WTC11 (cell line): Measurements from ENCODE around the gene TATDN3.

Experiments used
- AFF4 ChIP-seq: sonication (generic); formaldehyde crosslinking; IDR thresholded peaks from 2 replicates; pipeline ENCODE4 v1.8.1; 2023; ENCODE audit warnings: mild to moderate bottlenecking, missing genetic modification reagents, borderline replicate concordance
- ATF2 ChIP-seq: sonication (generic); formaldehyde crosslinking; IDR thresholded peaks from 2 replicates; pipeline ENCODE4 v1.8.1; 2022; ENCODE audit warnings: low read depth, missing genetic modification reagents, borderline replicate concordance
- CDX4 ChIP-seq: fragments of 250-450 bp; sonication (Bioruptor Pico); IDR thresholded peaks from 2 replicates; pipeline ENCODE4 v1.9.0; 2021; ENCODE audit warnings: moderate library complexity, mild to moderate bottlenecking, inconsistent platforms, borderline replicate concordance
- CTCF ChIP-seq: fragments of 200-600 bp; IDR thresholded peaks from 2 replicates; pipeline ENCODE4 v1.8.0; 2022; ENCODE audit warnings: antibody characterized with exemption
- FOXJ3 ChIP-seq: sonication (generic); formaldehyde crosslinking; IDR thresholded peaks from 2 replicates; pipeline ENCODE4 v1.9.0; 2021; ENCODE audit warnings: missing genetic modification reagents, mild to moderate bottlenecking, borderline replicate concordance
- FOXK1 ChIP-seq: sonication (generic); formaldehyde crosslinking; IDR thresholded peaks from 2 replicates; pipeline ENCODE4 v1.8.0; 2022; ENCODE audit warnings: mild to moderate bottlenecking, moderate library complexity, missing genetic modification reagents
- FOXP4 ChIP-seq: sonication (generic); formaldehyde crosslinking; IDR thresholded peaks from 2 replicates; pipeline ENCODE4 v1.8.0; 2022; ENCODE audit warnings: mild to moderate bottlenecking, missing genetic modification reagents
- SMAD4 ChIP-seq: sonication (generic); formaldehyde crosslinking; IDR thresholded peaks from 2 replicates; pipeline ENCODE4 v1.8.0; 2022; ENCODE audit warnings: mild to moderate bottlenecking, missing genetic modification reagents
- USF1 ChIP-seq: sonication (generic); formaldehyde crosslinking; IDR thresholded peaks from 2 replicates; pipeline ENCODE4 v1.8.0; 2022; ENCODE audit warnings: mild to moderate bottlenecking, missing genetic modification reagents
- ZNF281 ChIP-seq: sonication (generic); formaldehyde crosslinking; IDR thresholded peaks from 2 replicates; pipeline ENCODE4 v1.8.0; 2023; ENCODE audit warnings: mild to moderate bottlenecking, missing genetic modification reagents

- TF ChIP-seq AFF4 (CRISPR knock-in tag) (no peak), FOXP4 (CRISPR knock-in tag) (no peak), CTCF (no peak), FOXJ3 (CRISPR knock-in tag) (no peak), ATF2 (CRISPR knock-in tag) (no peak), USF1 (no peak), SMAD4 (CRISPR knock-in tag) (no peak), FOXK1 (no peak), ZNF281 (CRISPR knock-in tag) (no peak), CDX4 (CRISPR knock-in tag) (no peak)
Observed at GRCh38 chr1:212797681-212798080, 6.0 kb downstream of the TATDN3 start.
